Fibroblast of the aortic adventitia (primary cell): Measurements from ENCODE around the gene SNX9. TPM values are rescaled to one million over a fixed set of nuclear protein-coding genes. Genes with fewer than 3 reads are reported as not detected.
"Not testable (repeated sequence)": the region's sequence is repeated elsewhere in the genome, so short reads cannot be mapped to it uniquely, and the experiment has no call there.

Experiments used
- DNase-seq: peaks from one replicate; pipeline ENCODE4 v3.0.0-alpha.2; 2010; ENCODE audit warnings: low read depth
- H3K4me3 ChIP-seq: 2 replicates; pipeline ENCODE4 v1.5.1; 2011; ENCODE audit warnings: low read depth, mild to moderate bottlenecking, control low read depth, low read length, moderate library complexity
- total RNA-seq: library from RNA; depleted of rRNA; stranded (reverse); fragments of >200 nt; gene quantifications from 2 replicates; pipeline ENCODE4 v1.2.3, GENCODE V29; 2012; ENCODE audit warnings: low replicate concordance
- TF ChIP-seq, protein P1 (sequence below): IDR thresholded peaks from 2 replicates; pipeline ENCODE4 v1.5.1; 2011; ENCODE audit warnings: mild to moderate bottlenecking, low read length, control low read depth, inconsistent platforms; ENCODE audit not compliant: insufficient read depth

Gene SNX9
- total RNA-seq, 1 donor, result 182 TPM

DNA sequence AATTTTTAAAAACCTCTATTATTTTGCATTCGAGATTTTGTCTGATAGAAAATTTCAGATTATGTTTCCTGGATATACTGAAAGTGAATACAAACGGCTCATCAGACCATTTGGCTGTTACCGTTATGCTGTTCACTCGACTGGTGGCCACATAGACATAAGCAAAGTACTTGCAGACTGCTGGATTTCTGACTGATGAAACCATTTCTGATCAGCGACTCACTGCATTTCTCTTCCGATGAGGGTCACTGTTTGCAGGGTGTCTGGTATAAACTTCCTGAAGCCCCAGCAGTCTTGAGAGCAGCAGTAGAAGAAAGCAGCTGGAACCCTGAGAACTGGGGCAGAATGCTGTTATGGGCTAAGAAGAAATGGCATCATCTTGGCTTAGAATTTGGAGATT lies 17.7 kb downstream of the SNX9 start:
- peak overlapping the region; percentile 3 for H3K4me3 ChIP-seq
- TF ChIP-seq, protein P1, sequence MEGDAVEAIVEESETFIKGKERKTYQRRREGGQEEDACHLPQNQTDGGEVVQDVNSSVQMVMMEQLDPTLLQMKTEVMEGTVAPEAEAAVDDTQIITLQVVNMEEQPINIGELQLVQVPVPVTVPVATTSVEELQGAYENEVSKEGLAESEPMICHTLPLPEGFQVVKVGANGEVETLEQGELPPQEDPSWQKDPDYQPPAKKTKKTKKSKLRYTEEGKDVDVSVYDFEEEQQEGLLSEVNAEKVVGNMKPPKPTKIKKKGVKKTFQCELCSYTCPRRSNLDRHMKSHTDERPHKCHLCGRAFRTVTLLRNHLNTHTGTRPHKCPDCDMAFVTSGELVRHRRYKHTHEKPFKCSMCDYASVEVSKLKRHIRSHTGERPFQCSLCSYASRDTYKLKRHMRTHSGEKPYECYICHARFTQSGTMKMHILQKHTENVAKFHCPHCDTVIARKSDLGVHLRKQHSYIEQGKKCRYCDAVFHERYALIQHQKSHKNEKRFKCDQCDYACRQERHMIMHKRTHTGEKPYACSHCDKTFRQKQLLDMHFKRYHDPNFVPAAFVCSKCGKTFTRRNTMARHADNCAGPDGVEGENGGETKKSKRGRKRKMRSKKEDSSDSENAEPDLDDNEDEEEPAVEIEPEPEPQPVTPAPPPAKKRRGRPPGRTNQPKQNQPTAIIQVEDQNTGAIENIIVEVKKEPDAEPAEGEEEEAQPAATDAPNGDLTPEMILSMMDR, result peak; percentile 0
- DNase-seq, result peak; percentile 75

DNA sequence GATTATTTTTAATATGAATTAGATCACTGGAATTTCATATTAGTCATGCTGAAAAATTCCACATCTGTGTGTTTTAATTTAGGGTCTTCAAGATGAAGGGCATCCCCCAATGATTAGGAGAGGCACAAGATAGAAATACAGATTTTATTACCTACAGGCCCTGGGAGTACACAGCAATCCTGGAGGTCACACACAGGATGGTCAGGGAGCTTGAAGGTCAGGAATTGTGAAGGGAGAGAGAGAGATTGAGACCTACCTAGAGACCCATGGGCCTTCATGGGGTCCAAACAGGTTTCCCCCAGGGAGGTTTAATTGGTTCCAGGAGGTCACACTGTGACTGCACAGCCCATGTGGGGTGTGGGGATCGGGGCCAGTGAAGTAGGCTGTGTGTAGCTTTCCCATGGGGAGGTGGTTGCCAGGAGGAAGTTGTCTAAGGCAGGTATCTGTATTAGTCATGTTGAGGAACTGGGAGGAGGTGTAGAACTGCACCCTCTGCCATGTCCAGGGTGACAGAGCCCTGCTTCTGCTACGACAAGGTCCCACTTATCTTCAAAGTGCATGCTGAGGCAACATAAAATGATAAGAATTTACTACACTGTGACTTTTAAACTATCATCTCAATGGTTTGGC lies 18.3 kb downstream of the SNX9 start:
- no peak for DNase-seq
- no peak overlapping the region for H3K4me3 ChIP-seq
- TF ChIP-seq, protein P1, result no peak

DNA sequence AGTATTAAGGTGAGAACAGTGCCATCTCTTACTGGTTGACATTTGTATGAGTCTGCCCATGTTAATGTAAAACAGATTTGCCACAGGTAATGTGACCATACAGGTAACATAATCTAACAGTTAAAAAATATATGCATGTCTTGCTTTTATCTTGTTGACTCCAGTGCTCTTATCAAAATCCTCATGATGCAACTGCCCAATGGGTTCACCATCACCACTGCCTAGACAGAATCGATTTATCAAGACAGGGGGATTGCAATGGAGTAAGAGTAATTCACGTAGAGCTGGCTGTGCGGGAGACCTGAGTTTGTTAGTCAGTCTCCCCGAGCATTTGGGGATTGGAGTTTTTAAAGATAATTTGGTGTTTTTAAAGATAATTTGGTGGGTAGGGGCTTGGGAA lies 19.2 kb downstream of the SNX9 start:
- no peak overlapping the region for H3K4me3 ChIP-seq
- TF ChIP-seq, protein P1, result no peak
- DNase-seq, result no peak

DNA sequence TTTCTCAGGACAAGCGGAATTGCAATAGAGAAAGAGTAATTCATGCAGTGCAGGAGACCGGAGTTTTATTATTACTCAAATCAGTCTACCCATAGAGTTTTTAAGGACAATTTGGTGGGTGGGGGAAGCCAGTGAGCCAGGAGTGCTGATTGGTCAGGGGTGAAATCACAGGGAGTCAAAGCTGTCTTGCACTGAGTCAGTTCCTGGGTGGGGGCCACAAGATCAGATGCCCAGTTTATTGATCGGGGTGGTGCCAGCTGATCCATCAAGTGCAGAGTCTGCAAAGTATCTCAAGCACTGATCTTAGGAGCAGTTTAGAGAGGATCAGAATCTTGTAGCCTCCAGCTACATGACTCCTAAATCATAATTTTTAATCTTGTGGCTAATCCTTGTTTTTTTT lies 21.1 kb downstream of the SNX9 start:
- not testable (repeated sequence) for H3K4me3 ChIP-seq, DNase-seq

DNA sequence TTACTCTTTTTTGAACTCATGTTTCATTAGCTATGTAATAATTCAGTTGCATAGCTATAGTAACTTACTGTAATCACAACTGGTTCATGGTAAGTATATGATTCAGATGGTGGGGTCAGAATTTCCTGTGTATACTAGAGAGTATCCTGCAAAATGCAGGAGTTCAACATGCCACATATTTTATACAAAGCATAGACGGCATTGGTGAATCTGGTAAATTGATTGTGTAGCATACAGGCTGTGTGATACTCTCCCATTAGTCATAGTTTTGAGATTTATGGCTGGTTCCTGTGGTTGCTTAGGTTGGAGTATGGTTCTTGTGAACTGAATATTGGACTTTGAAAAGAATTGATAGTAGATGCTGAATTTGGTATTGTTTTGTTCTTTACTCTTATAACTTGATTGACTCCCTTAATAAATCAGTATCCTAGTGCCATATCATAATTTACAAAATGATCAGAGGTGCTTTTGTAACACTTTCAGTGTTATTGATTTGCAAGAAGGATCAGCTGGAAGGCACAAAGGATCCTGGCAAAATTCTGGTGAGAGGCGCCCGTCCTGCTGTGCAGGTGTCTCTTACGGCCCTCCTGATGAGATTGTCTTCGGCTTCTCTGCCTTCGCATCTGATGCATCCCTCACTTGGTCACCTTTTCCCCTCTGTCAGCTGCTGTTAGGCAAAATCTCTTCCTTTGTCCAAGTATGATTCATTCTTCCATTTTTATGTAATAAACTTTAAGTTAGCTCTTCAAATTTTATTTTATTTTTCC lies 22.6 kb downstream of the SNX9 start:
- no peak overlapping the region for H3K4me3 ChIP-seq
- TF ChIP-seq, protein P1, result no peak
- no peak for DNase-seq

DNA sequence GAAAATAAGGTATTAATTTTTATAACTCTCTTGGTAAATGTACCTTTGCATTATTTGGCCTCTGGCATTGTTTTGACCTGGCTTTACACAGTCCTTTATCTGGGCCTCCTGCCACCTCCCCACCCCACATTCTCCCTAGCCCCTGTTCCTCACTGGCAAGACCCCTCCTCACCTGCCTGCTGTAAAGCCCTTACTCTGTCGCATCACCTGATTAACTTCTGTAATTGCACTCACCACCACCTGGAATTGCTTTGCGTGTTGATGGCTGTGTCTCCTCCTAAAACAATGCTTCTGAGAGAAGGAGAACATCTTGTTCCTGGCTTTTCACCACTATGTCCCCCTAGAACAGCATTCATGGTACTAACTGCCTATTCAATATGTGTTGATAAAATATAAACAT lies 24.8 kb downstream of the SNX9 start:
- no peak for DNase-seq
- no peak overlapping the region for H3K4me3 ChIP-seq
- TF ChIP-seq, protein P1, result no peak

DNA sequence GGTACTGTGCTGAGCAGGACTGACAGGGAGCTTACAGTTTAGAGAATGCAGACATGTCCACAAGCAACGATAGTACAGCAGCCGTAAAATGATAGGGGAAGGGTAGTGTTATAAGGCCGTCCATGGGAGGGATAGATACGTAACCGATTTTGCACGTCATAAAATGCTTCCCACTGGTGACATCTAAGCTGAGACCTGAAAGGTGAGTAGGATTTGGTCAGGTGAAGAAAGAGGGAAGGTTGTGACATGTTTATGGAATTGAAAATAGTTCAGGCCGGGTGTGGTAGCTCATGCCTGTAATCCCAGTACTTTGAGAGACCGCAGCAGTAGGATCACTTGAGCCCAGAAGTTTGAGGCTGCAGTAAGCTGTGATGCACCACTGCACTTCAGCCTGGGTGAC lies 25.6 kb downstream of the SNX9 start:
- H3K4me3 ChIP-seq, result no peak overlapping the region
- DNase-seq, result no peak
- TF ChIP-seq, protein P1, result no peak
